ENCODE results near the gene HNRNPUL1. TPM values are rescaled to one million over a fixed set of nuclear protein-coding genes. Genes with fewer than 3 reads are reported as not detected.
A peak's percentile ranks its signal among the peaks of the same experiment; 100 is the strongest.

The HNRNPUL1 gene
- total and polyA plus RNA-seq, 10 of the 15 experiments (the other 5 are each of a cell fraction or from before 2014, with no cell fraction given), result 11.1 to 276 (median 117) TPM

DNA sequence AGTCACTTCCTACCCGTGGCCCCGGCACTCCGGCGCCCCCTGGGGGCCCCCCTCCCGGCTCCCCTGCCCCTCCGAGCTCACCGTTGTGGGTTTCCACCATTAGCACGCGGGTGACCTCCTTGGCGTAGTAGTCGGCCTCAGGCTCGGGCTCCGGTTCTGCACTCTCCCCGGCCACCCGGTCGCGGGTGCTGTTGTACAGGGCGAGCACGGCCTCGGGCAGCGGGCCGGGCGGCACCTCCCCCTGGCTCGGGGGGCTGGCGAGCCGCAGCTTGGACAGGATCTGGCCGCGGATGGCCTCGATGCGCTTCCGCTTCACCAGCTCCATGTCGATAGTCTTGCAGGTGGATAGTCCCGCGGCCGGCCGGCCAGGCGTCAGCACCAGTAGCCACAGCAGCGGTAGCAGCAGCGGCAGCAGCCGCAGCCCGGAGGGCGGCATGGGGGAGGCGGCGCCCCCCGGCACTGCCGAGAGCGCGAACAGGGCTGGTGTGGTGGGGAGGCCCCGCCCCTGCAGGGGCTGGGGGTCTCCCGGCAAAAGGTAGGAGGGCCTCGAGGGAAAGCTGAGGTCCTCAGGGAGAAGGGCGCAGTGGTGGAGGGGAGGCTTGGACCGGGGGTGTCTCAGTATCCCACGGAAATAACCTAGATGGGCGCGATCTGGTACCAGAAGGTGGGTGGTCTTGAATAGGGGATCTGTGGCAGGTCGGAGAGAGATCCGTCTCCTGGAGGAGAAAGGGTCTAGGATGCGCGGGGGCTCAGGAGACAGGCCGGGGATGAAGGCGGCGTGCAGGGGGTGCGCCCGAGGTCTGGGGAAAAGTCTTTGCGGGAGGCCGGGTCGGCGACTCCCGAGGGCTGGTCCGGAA, 88.7 kb downstream of the HNRNPUL1 start (continued):
- TF ChIP-seq, protein P1, sequence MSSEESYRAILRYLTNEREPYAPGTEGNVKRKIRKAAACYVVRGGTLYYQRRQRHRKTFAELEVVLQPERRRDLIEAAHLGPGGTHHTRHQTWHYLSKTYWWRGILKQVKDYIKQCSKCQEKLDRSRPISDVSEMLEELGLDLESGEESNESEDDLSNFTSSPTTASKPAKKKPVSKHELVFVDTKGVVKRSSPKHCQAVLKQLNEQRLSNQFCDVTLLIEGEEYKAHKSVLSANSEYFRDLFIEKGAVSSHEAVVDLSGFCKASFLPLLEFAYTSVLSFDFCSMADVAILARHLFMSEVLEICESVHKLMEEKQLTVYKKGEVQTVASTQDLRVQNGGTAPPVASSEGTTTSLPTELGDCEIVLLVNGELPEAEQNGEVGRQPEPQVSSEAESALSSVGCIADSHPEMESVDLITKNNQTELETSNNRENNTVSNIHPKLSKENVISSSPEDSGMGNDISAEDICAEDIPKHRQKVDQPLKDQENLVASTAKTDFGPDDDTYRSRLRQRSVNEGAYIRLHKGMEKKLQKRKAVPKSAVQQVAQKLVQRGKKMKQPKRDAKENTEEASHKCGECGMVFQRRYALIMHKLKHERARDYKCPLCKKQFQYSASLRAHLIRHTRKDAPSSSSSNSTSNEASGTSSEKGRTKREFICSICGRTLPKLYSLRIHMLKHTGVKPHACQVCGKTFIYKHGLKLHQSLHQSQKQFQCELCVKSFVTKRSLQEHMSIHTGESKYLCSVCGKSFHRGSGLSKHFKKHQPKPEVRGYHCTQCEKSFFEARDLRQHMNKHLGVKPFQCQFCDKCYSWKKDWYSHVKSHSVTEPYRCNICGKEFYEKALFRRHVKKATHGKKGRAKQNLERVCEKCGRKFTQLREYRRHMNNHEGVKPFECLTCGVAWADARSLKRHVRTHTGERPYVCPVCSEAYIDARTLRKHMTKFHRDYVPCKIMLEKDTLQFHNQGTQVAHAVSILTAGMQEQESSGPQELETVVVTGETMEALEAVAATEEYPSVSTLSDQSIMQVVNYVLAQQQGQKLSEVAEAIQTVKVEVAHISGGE (CRISPR knock-in tag; IDR thresholded peaks at IDR 0.05), result no peak
- TF ChIP-seq, protein P2, sequence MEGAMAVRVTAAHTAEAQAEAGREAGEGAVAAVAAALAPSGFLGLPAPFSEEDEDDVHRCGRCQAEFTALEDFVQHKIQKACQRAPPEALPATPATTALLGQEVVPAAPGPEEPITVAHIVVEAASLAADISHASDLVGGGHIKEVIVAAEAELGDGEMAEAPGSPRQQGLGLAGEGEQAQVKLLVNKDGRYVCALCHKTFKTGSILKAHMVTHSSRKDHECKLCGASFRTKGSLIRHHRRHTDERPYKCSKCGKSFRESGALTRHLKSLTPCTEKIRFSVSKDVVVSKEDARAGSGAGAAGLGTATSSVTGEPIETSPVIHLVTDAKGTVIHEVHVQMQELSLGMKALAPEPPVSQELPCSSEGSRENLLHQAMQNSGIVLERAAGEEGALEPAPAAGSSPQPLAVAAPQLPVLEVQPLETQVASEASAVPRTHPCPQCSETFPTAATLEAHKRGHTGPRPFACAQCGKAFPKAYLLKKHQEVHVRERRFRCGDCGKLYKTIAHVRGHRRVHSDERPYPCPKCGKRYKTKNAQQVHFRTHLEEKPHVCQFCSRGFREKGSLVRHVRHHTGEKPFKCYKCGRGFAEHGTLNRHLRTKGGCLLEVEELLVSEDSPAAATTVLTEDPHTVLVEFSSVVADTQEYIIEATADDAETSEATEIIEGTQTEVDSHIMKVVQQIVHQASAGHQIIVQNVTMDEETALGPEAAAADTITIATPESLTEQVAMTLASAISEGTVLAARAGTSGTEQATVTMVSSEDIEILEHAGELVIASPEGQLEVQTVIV (IDR thresholded peaks at IDR 0.05; ENCODE audit: borderline replicate concordance, partially characterized antibody), result no peak
- no peak for TF ChIP-seq HDAC2 (IDR thresholded peaks at IDR 0.05)
- TF ChIP-seq YY1 (IDR thresholded peaks at IDR 0.05; ENCODE audit: low read depth, low read length), result peak; percentile 90
- TF ChIP-seq, protein P3, sequence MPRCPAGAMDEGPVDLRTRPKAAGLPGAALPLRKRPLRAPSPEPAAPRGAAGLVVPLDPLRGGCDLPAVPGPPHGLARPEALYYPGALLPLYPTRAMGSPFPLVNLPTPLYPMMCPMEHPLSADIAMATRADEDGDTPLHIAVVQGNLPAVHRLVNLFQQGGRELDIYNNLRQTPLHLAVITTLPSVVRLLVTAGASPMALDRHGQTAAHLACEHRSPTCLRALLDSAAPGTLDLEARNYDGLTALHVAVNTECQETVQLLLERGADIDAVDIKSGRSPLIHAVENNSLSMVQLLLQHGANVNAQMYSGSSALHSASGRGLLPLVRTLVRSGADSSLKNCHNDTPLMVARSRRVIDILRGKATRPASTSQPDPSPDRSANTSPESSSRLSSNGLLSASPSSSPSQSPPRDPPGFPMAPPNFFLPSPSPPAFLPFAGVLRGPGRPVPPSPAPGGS (IDR thresholded peaks at IDR 0.05; ENCODE audit: borderline replicate concordance, insufficient read depth, low read depth, low read length, poor library complexity, severe bottlenecking), result no peak
- TF ChIP-seq ZBTB40 (IDR thresholded peaks at IDR 0.05; ENCODE audit: borderline replicate concordance), result no peak
- no peak for TF ChIP-seq NFXL1 (IDR thresholded peaks at IDR 0.05; ENCODE audit: borderline replicate concordance)
- no peak for TF ChIP-seq KDM1A (IDR thresholded peaks at IDR 0.05; ENCODE audit: borderline replicate concordance)
- TF ChIP-seq, protein P4, sequence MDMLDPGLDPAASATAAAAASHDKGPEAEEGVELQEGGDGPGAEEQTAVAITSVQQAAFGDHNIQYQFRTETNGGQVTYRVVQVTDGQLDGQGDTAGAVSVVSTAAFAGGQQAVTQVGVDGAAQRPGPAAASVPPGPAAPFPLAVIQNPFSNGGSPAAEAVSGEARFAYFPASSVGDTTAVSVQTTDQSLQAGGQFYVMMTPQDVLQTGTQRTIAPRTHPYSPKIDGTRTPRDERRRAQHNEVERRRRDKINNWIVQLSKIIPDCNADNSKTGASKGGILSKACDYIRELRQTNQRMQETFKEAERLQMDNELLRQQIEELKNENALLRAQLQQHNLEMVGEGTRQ (IDR thresholded peaks at IDR 0.05; ENCODE audit: borderline replicate concordance, low read depth, low read length), result no peak
- peak; percentile 67 to 83 (median 70) for TF ChIP-seq CTCF (IDR thresholded peaks at IDR 0.05 in 2 of 3, conservative IDR thresholded peaks at IDR 0.05 in 1 of 3; ENCODE audit: control insufficient read depth in 2 of 3, extremely low read depth in 1 of 3, insufficient read depth in 1 of 3, low read depth in 3 of 3, low read length in 3 of 3)
- no peak for TF ChIP-seq ESRRA (IDR thresholded peaks at IDR 0.05; ENCODE audit: low read length)
